IMR-90 (cell line): ENCODE data around the gene DENND6A. TPM values are rescaled to one million over a fixed set of nuclear protein-coding genes. Genes with fewer than 3 reads are reported as not detected.
A peak's percentile ranks its signal among the peaks of the same experiment; 100 is the strongest.

Source experiments
- ATAC-seq: fragments of 200-7000 bp; cut with Tn5 transposase; 2 replicates; pipeline ENCODE4 v1.9.1; 2020; ENCODE audit warnings: low read depth, mild to moderate bottlenecking, moderate library complexity
- BruUV-seq: library from RNA; stranded (reverse); fragments of 400-500 nt; replicated peaks from 2 replicates; lab custom pipeline; 2021; lab: Mats Ljungman, UMichigan
- CTCF ChIA-PET: fragments of 300-600 bp; formaldehyde crosslinking; extraction: SDS; loops from one replicate; lab custom pipeline; 2021; ENCODE audit warnings: antibody characterized with exemption; lab: Yijun Ruan, JAX
- POLR2A ChIA-PET: fragments of 300-600 bp; sonication (Branson Sonifier 250); formaldehyde crosslinking; loops from one replicate; lab custom pipeline; 2022; ENCODE audit warnings: antibody characterized with exemption; ENCODE audit not compliant: unreplicated experiment; lab: Charles Lee
- DNase-seq: peaks from one replicate; pipeline ENCODE4 v3.0.0; 2013
- H2AFZ ChIP-seq: replicated peaks from 2 replicates; pipeline ENCODE3; 2013; ENCODE audit warnings: low read length, mild to moderate bottlenecking; ENCODE audit not compliant: poor library complexity
- H2AK5ac ChIP-seq: 2 replicates; pipeline ENCODE4 v1.6.1; 2013; ENCODE audit warnings: low read depth, low read length, inconsistent platforms
- H2AK9ac ChIP-seq: replicated peaks from 2 replicates; pipeline ENCODE3; 2013; ENCODE audit warnings: mild to moderate bottlenecking, low read depth, low read length, moderate library complexity; ENCODE audit not compliant: poor library complexity
- H2BK120ac ChIP-seq: 2 replicates; pipeline ENCODE4 v1.6.1; 2013; ENCODE audit warnings: low read depth, low read length, inconsistent platforms
- H2BK15ac ChIP-seq: 3 replicates; pipeline ENCODE4 v1.6.1; 2013; ENCODE audit warnings: low read depth, low read length, inconsistent platforms
- H2BK20ac ChIP-seq: 2 replicates; pipeline ENCODE4 v1.6.1; 2013; ENCODE audit warnings: low read depth, mild to moderate bottlenecking, inconsistent platforms, low read length, moderate library complexity
- H2BK5ac ChIP-seq: 2 replicates; pipeline ENCODE4 v1.6.1; 2013; ENCODE audit warnings: mild to moderate bottlenecking, low read depth, low read length, inconsistent platforms; ENCODE audit not compliant: poor library complexity, severe bottlenecking
- H3K14ac ChIP-seq: replicated peaks from 2 replicates; pipeline ENCODE4 v1.6.1; 2013; ENCODE audit warnings: low read depth, low read length, inconsistent platforms
- H3K18ac ChIP-seq: 2 replicates; pipeline ENCODE4 v1.6.1; 2013; ENCODE audit warnings: low read depth, low read length, control low read depth
- H3K23ac ChIP-seq: 2 replicates; pipeline ENCODE4 v1.6.1; 2013; ENCODE audit warnings: low read depth, low read length, inconsistent platforms
- H3K27ac ChIP-seq: 2 replicates; pipeline ENCODE4 v1.5.1; 2013; ENCODE audit warnings: mild to moderate bottlenecking, control low read depth, low read length; ENCODE audit not compliant: insufficient read depth
- H3K27me3 ChIP-seq: 2 replicates; pipeline ENCODE4 v1.6.1; 2013; ENCODE audit warnings: low read length; ENCODE audit not compliant: control insufficient read depth, insufficient read depth
- H3K36me3 ChIP-seq: 2 replicates; pipeline ENCODE4 v1.6.1; 2013; ENCODE audit warnings: low read length, mixed read lengths; ENCODE audit not compliant: control insufficient read depth, insufficient read depth
- H3K4ac ChIP-seq: 2 replicates; pipeline ENCODE4 v1.6.1; 2013; ENCODE audit warnings: low read depth, low read length, inconsistent platforms
- H3K4me1 ChIP-seq: 2 replicates; pipeline ENCODE4 v1.6.1; 2013; ENCODE audit warnings: low read length, mixed read lengths; ENCODE audit not compliant: control insufficient read depth, insufficient read depth
- H3K4me2 ChIP-seq: 2 replicates; pipeline ENCODE4 v1.6.1; 2013; ENCODE audit warnings: low read depth, mild to moderate bottlenecking, control low read depth, low read length, moderate library complexity
- H3K4me3 ChIP-seq: 2 replicates; pipeline ENCODE4 v1.5.1; 2013; ENCODE audit warnings: low read depth, mild to moderate bottlenecking, control low read depth, low read length, moderate library complexity; ENCODE audit not compliant: insufficient read depth
- H3K56ac ChIP-seq: 2 replicates; pipeline ENCODE4 v1.6.1; 2013; ENCODE audit warnings: low read length, inconsistent platforms; ENCODE audit not compliant: insufficient read depth; ENCODE audit errors: extremely low read depth
- H3K79me1 ChIP-seq, 2 experiments: 2 replicates each; pipeline ENCODE4 v1.6.1; 2013; ENCODE audit warnings: low read length in 2 of 2, inconsistent platforms in 1 of 2, low read depth in 1 of 2
- H3K9ac ChIP-seq: 2 replicates; pipeline ENCODE4 v1.6.1; 2013; ENCODE audit warnings: low read depth, low read length, control low read depth
- H3K9me1 ChIP-seq: 2 replicates; pipeline ENCODE4 v1.6.1; 2013; ENCODE audit warnings: low read length, inconsistent platforms; ENCODE audit not compliant: insufficient read depth
- H3K9me3 ChIP-seq: 2 replicates; pipeline ENCODE4 v1.6.1; 2013; ENCODE audit warnings: low read length; ENCODE audit not compliant: control insufficient read depth, insufficient read depth
- H4K20me1 ChIP-seq: 2 replicates; pipeline ENCODE4 v1.6.1; 2013; ENCODE audit warnings: low read length, inconsistent platforms; ENCODE audit not compliant: insufficient read depth
- H4K5ac ChIP-seq: 2 replicates; pipeline ENCODE4 v1.6.1; 2013; ENCODE audit warnings: mild to moderate bottlenecking, low read depth, low read length, control low read depth
- H4K8ac ChIP-seq, 2 experiments: 2 replicates each; pipeline ENCODE4 v1.6.1; 2013; ENCODE audit warnings: low read depth in 2 of 2, low read length in 2 of 2, control low read depth in 1 of 2, inconsistent platforms in 1 of 2
- H4K91ac ChIP-seq: 2 replicates; pipeline ENCODE4 v1.6.1; 2013; ENCODE audit warnings: low read depth, low read length, inconsistent platforms; ENCODE audit not compliant: insufficient read depth
- BHLHE40 ChIP-seq: fragments of 150-350 bp; IDR thresholded peaks from 2 replicates; pipeline ENCODE4 v1.6.1; 2016; ENCODE audit warnings: mild to moderate bottlenecking, low read depth, low read length
- CEBPB ChIP-seq: IDR thresholded peaks from 2 replicates; pipeline ENCODE4 v1.6.1; 2012; ENCODE audit warnings: low read depth, low read length, improper control_type of control experiment
- CHD1 ChIP-seq: IDR thresholded peaks from 2 replicates; pipeline ENCODE4 v1.6.1; 2012; ENCODE audit warnings: low read depth, low read length, improper control_type of control experiment
- CTCF ChIP-seq: conservative IDR thresholded peaks from 2 replicates; pipeline ENCODE4 v1.5.1; 2012; ENCODE audit warnings: mild to moderate bottlenecking, low read depth, low read length, improper control_type of control experiment
- ELK1 ChIP-seq: fragments of 150-350 bp; IDR thresholded peaks from 2 replicates; pipeline ENCODE4 v1.6.1; 2016; ENCODE audit warnings: low read depth, mild to moderate bottlenecking, low read length, moderate library complexity, borderline replicate concordance
- FOS ChIP-seq: fragments of 150-350 bp; IDR thresholded peaks from 2 replicates; pipeline ENCODE4 v1.6.1; 2016; ENCODE audit warnings: low read depth, low read length
- MAFK ChIP-seq: IDR thresholded peaks from 2 replicates; pipeline ENCODE4 v1.6.1; 2012; ENCODE audit warnings: low read depth, low read length, improper control_type of control experiment
- MAZ ChIP-seq: IDR thresholded peaks from 2 replicates; pipeline ENCODE4 v1.6.1; 2012; ENCODE audit warnings: low read depth, mild to moderate bottlenecking, low read length, improper control_type of control experiment, moderate library complexity, borderline replicate concordance
- MXI1 ChIP-seq: IDR thresholded peaks from 2 replicates; pipeline ENCODE4 v1.6.1; 2012; ENCODE audit warnings: low read depth, mild to moderate bottlenecking, low read length, moderate library complexity, borderline replicate concordance
- NFE2L2 ChIP-seq: fragments of 150-350 bp; IDR thresholded peaks from 2 replicates; pipeline ENCODE4 v1.6.1; 2016; ENCODE audit warnings: low read depth, mild to moderate bottlenecking, low read length
- POLR2A ChIP-seq: IDR thresholded peaks from 2 replicates; pipeline ENCODE4 v1.6.1; 2012; ENCODE audit warnings: mild to moderate bottlenecking, low read depth, low read length
- RAD21 ChIP-seq: IDR thresholded peaks from 2 replicates; pipeline ENCODE4 v1.6.1; 2012; ENCODE audit warnings: low read length, improper control_type of control experiment
- RCOR1 ChIP-seq: IDR thresholded peaks from 2 replicates; pipeline ENCODE4 v1.6.1; 2012; ENCODE audit warnings: mild to moderate bottlenecking, low read length, improper control_type of control experiment; ENCODE audit not compliant: insufficient replicate concordance
- RFX5 ChIP-seq: IDR thresholded peaks from 2 replicates; pipeline ENCODE4 v1.8.0; 2012; ENCODE audit warnings: low read depth, mild to moderate bottlenecking, low read length, moderate library complexity
- SMC3 ChIP-seq: fragments of 150-350 bp; IDR thresholded peaks from 2 replicates; pipeline ENCODE4 v1.6.1; 2016; ENCODE audit warnings: low read depth, mild to moderate bottlenecking, antibody characterized with exemption, low read length, moderate library complexity
- USF2 ChIP-seq: fragments of 150-350 bp; IDR thresholded peaks from 2 replicates; pipeline ENCODE4 v1.6.1; 2017; ENCODE audit warnings: mild to moderate bottlenecking, antibody characterized with exemption, low read length, low read depth
- WGBS, 2 experiments: methylation state at CpG; one replicate each; pipeline versions ENCODE4 v1.1.5 to v1.1.7; 2013; ENCODE audit warnings: missing lambda C conversion rate in 2 of 2; ENCODE audit not compliant: insufficient read length in 1 of 2; ENCODE audit errors: extremely low coverage in 2 of 2; 5-methylcytosine and 5-hydroxymethylcytosine counted together
- dilution Hi-C: fragments of 300-500 bp; cut with HindIII; formaldehyde crosslinking; loops from one replicate; pipeline ENCODE4 v1.14.3; 2018; ENCODE audit warnings: low sequenced_read_pairs; ENCODE audit not compliant: unreplicated experiment
- in situ Hi-C: fragments of 300-500 bp; cut with MboI; formaldehyde crosslinking; loops from 3 replicates; pipeline ENCODE4 v1.14.3; 2019; ENCODE audit warnings: low sequenced_read_pairs, inconsistent platforms, mixed read lengths
- intact Hi-C: fragments of 100-400 bp; cut with micrococcal nuclease; formaldehyde crosslinking; loops from 2 replicates; pipeline ENCODE4 v1.10.0; 2022
- polyA plus RNA-seq, 3 experiments: library from polyadenylated mRNA; depleted of rRNA; stranded (reverse); fragments of >200 nt; gene quantifications; 2 replicates each; pipeline ENCODE4 v1.2.3, GENCODE V29; 2012; ENCODE audit warnings: low replicate concordance in 1 of 3
- total RNA-seq: library from RNA; depleted of rRNA; stranded (reverse); fragments of >200 nt; gene quantifications from 2 replicates; pipeline ENCODE4 v1.2.3, GENCODE V29; 2012

DENND6A gene
- total and polyA plus RNA-seq, 2 of the 4 experiments (the other 2 are of a cell fraction): 3.8 to 9.0 TPM

GRCh38 chr3:57731311-57731710 is 38.4 kb upstream of the DENND6A start:
- Histone ChIP-seq H3K14ac (no peak overlapping the region), H3K79me1 (no peaks in the 10 kb centered on the region), H4K20me1 (no peaks in the 10 kb centered on the region), H2AK9ac (no peak overlapping the region), H3K9ac (no peak overlapping the region), H3K9me1 (no peaks in the 10 kb centered on the region; the same call in 1 of the 2 replicates), H4K5ac (no peak overlapping the region), H2BK120ac (no peak overlapping the region), H2BK15ac (no peak overlapping the region), H2AFZ (no peak overlapping the region), H3K27ac (no peak overlapping the region), H3K4me2 (no peak overlapping the region), H3K4me3 (no peak overlapping the region), H3K9me3 (no peaks in the 10 kb centered on the region), H4K91ac (no peak overlapping the region), H2BK5ac (no peak overlapping the region), H3K4me1 (peaks cover 3% of the 10 kb centered on the region), H4K8ac (no peak overlapping the region), H3K27me3 (no peaks in the 10 kb centered on the region), H3K56ac (no peak overlapping the region), H2BK20ac (no peak overlapping the region), H3K18ac (no peak overlapping the region), H3K4ac (no peak overlapping the region), H3K36me3 (no peaks in the 10 kb centered on the region), H3K23ac (no peak overlapping the region), H2AK5ac (no peak overlapping the region)
- in situ Hi-C loops (no loop called here), intact Hi-C loops (no loop called here), dilution Hi-C loops (no loop called here)
- DNase-seq (peak; percentile 13), ATAC-seq (0 out of 2 replicates have a peak, but pooled peaks have one; percentile 44)
- TF ChIP-seq FOS (no peak), MAFK (no peak), CTCF (no peak), NFE2L2 (no peak), POLR2A (no peak), MXI1 (no peak), RAD21 (no peak), CHD1 (no peak), SMC3 (no peak), BHLHE40 (no peak), RFX5 (no peak), ELK1 (no peak), CEBPB (no peak), RCOR1 (no peak), MAZ (no peak), USF2 (no peak)
- ChIA-PET POLR2A (no interaction called here), CTCF (no interaction called here)
- BruUV-seq: no TSS peak
- WGBS, 2 experiments: no CpG with 5 or more reads among the region's 1 CpG
